ENCODE measurements around the gene KDF1. TPM values are rescaled to one million over a fixed set of nuclear protein-coding genes. Genes with fewer than 3 reads are reported as not detected.

The KDF1 gene
- total and polyA plus RNA-seq, 12 donors: 0.15 to 0.26 (median 0.22) TPM; not detected in 7

GRCh38 chr1:26960625-26960966 is 328 bp upstream of the KDF1 start:
- intact Hi-C loops (cut with DNase I): loop anchor here in 2 of 10 donors (10.0 kb wide), 1 partner anchor 134 kb away; no protein-coding TSS in a partner anchor
- DNase-seq: no peak
- Histone ChIP-seq H3K27ac (no peak overlapping the region), H3K36me3 (no peaks in the 10 kb centered on the region), H3K9me3 (peaks cover 0 to 16% (median 0%) of the 10 kb centered on the region in 11 donors), H3K27me3 (peaks cover 14 to 69% (median 46%) of the 10 kb centered on the region in 7 donors), H3K4me3 (peak overlapping the region in 5 of 10 donors; percentile 24 to 57 (median 46)), H3K4me1 (peaks cover 0 to 12% (median 10%) of the 10 kb centered on the region in 9 donors)
- TF ChIP-seq, protein P1, sequence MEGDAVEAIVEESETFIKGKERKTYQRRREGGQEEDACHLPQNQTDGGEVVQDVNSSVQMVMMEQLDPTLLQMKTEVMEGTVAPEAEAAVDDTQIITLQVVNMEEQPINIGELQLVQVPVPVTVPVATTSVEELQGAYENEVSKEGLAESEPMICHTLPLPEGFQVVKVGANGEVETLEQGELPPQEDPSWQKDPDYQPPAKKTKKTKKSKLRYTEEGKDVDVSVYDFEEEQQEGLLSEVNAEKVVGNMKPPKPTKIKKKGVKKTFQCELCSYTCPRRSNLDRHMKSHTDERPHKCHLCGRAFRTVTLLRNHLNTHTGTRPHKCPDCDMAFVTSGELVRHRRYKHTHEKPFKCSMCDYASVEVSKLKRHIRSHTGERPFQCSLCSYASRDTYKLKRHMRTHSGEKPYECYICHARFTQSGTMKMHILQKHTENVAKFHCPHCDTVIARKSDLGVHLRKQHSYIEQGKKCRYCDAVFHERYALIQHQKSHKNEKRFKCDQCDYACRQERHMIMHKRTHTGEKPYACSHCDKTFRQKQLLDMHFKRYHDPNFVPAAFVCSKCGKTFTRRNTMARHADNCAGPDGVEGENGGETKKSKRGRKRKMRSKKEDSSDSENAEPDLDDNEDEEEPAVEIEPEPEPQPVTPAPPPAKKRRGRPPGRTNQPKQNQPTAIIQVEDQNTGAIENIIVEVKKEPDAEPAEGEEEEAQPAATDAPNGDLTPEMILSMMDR (IDR thresholded peaks at IDR 0.05): no peak
- WGBS, 2 donors: 25 to 28% methylated on average over 3 of the region's 3 CpGs
- ATAC-seq: no peak

DNA sequence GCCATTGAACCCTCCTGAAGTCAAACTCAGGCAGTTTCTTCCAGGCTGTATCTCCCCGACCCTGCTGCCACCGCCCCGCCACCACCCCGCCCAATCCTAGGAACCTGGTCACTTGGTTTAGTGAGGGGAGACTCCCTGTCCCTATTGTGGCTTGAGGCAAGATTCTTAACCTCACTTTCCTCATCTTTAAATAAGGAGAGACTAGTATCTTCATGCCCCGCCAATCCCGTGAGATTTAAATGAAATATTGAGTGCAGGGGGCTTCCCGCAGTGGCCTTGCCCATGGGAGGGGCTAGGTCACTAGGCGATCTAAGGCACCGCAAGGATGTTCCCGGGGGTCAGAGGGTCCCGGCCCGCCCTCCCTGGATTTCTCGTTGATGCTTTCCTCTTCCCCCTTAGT is 998 bp downstream of the KDF1 start:
- H3K4me1 ChIP-seq: peaks cover 0 to 12% (median 10%) of the 10 kb centered on the region in 9 donors
- 23 to 27% methylated on average over 13 of the region's 13 CpGs for WGBS, 2 donors
- peaks cover 0 to 16% (median 0%) of the 10 kb centered on the region in 11 donors for H3K9me3 ChIP-seq
- intact Hi-C loops (cut with DNase I): no loop called here
- TF ChIP-seq, protein P1 (IDR thresholded peaks at IDR 0.05): no peak
- no peaks in the 10 kb centered on the region for H3K36me3 ChIP-seq
- ATAC-seq: no peak
- no peak overlapping the region for H3K27ac ChIP-seq
- H3K4me3 ChIP-seq: no peak overlapping the region
- DNase-seq: no peak
- H3K27me3 ChIP-seq: peaks cover 14 to 59% (median 46%) of the 10 kb centered on the region in 7 donors

DNA sequence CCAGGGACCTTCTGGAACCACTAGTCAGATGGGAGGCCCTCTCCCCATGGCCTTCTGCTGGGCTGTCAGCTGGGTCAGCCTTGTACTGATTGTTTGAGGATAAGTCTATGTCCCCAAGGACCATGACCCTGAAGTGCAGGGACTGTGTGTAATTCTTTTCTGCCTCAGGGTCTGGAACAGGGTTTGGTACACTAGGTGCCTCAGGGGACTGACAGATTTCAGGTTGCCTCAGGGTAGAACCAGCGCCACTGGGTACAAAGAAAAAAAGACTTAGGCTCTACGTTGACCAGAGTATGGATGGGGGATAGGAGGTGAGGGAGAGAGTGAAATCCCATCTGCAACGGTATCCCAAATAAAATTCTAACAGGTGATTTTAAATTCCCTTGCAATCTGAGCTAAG is 3.0 kb downstream of the KDF1 start:
- DNase-seq: no peak
- ATAC-seq: no peak
- H3K27me3 ChIP-seq: peaks cover 14 to 54% (median 43%) of the 10 kb centered on the region in 7 donors
- peaks cover 0 to 12% (median 10%) of the 10 kb centered on the region in 9 donors for H3K4me1 ChIP-seq
- TF ChIP-seq, protein P1 (IDR thresholded peaks at IDR 0.05): no peak
- no peaks in the 10 kb centered on the region for H3K36me3 ChIP-seq
- intact Hi-C loops (cut with DNase I): no loop called here
- H3K9me3 ChIP-seq: peaks cover 0 to 16% (median 0%) of the 10 kb centered on the region in 11 donors
- H3K4me3 ChIP-seq: no peak overlapping the region
- WGBS, 2 donors: 76 to 88% methylated on average over 3 of the region's 3 CpGs
- H3K27ac ChIP-seq: no peak overlapping the region

GRCh38 chr1:26956321-26956720 is 3.9 kb downstream of the KDF1 start:
- ATAC-seq: no peak
- intact Hi-C loops (cut with DNase I): no loop called here
- no peak overlapping the region for H3K27ac ChIP-seq
- 80% methylated on average over 3 of the region's 3 CpGs for WGBS, 2 donors
- no peaks in the 10 kb centered on the region for H3K36me3 ChIP-seq
- peaks cover 0 to 12% (median 10%) of the 10 kb centered on the region in 9 donors for H3K4me1 ChIP-seq
- no peak overlapping the region for H3K4me3 ChIP-seq
- H3K27me3 ChIP-seq: peaks cover 14 to 47% (median 42%) of the 10 kb centered on the region in 7 donors
- no peak for DNase-seq
- H3K9me3 ChIP-seq: peaks cover 0 to 16% (median 0%) of the 10 kb centered on the region in 11 donors
- TF ChIP-seq, protein P1 (IDR thresholded peaks at IDR 0.05): no peak

Data from heart right ventricle (tissue), 16 donors.